T1000 (cell line): ENCODE data around the gene KLK10.

Experiments
- DNase-seq: peaks from one replicate; lab custom pipeline; 2025; ENCODE audit warnings: mixed read lengths; lab: John Stamatoyannopoulos, UW

KLK10 gene

DNA sequence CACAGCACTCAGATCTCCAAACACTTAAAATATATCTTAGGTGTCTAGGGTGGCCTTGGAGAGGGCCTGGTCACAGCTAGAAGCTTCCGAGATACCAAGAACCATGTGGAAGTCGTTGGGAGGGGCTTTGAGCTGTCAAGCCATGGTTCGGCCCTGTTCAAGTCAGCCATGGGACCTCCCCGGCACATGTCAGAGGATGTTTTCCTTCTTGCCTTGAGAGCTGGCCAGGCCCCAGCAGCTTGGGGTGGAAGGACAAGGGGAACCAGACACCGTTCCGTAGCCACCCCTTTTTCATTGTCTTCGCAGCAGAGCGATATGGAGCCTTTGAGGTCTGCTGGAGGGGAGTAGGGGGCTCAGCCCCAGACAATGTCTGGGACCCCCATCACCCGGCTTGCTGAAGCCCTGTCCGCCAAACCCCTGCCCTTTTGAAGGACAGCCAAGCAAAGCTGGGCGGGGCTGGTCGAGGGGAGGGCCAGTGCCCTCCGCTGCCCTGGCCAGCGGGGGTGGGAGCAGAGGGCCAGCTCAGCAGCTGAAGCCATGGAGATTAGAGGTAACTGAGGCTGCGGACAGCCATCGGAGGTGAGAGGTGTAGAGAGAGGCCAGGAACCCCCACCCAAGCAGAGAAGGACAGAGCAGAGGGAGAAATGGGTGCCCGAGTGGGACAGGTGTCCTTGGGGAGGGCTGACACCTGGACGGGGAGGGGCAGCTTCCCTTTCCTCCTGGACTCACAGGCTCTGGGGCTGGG, 6.5 kb upstream of the KLK10 start:
- no peak for DNase-seq

DNA sequence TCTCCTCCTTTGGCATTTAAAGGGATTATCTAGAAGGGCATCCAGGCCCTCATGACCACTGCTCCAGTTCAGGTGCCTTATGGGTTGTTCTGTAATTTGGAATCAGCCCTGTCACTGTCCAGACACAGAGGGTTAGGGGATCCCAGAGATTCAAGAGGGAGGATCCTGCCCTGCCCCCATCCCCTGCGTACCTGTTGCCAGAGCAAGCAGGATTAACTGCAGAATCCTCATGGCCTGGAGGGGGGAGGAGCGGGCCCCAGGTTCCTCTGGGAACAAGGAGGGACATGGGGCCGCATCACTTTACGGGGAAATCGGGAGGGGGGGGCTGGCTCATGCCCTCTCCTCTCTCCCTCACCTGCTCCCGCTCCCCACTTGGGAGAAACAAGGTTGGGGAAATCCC, 5.9 kb upstream of the KLK10 start:
- DNase-seq = no peak

DNA sequence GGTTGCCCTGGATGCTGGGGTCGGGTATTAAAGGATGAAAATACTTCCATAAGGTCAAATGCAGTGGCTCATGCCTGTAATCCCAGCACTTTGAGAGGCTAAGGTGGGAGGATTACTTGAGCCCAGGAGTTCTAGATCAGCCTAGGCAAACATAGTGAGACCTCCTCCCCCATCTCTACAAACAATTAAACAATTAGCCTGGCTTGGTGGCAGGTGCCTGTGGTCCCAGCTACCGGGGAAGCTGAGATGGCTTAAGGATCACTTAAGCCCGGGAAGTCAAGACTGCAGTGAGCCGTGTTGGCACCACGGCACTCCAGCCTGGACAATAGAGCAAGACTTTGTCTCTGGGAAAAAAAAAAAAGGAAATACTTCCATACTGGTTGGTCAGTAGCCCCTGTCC, 5.4 kb upstream of the KLK10 start:
- DNase-seq = no peak

DNA sequence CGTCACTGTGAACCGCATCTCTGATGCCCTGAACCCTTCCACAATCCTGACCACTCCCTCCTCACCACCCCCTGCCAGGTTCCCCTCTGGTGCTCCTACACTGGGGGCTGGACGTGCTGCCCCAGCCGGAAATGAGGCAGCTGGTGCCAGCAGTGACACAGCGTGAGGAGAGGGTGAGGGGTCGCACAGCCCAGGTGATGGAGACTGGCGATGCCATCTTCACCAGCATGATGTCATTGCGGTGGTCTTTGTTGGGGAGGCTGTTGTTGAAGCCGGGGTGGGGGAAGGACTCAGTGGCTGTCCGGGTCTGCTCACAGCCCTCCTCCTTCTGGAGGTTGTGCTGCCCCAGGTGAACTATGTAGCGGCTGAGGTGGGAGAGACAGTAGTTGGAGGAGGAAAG, 4.4 kb upstream of the KLK10 start:
- no peak for DNase-seq

DNA sequence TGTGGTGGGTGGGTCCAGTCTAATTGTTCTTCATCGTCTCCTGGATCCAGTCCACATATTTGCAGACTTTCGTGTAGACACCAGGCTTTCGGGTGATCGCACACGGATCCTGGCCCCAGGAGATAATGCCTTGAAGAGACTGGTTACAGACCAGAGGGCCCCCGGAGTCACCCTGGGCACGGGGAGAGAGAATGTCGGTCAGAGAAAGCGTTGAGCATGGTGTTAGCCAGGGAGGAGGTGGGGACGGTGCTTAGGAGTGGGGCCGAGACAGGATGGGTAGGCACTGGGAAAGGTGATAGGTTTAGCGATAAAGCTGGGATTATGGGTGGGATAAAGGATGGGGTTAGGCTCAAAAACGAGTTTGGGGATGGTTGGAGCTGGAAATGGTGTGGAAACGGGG, 3.0 kb upstream of the KLK10 start:
- no peak for DNase-seq

DNA sequence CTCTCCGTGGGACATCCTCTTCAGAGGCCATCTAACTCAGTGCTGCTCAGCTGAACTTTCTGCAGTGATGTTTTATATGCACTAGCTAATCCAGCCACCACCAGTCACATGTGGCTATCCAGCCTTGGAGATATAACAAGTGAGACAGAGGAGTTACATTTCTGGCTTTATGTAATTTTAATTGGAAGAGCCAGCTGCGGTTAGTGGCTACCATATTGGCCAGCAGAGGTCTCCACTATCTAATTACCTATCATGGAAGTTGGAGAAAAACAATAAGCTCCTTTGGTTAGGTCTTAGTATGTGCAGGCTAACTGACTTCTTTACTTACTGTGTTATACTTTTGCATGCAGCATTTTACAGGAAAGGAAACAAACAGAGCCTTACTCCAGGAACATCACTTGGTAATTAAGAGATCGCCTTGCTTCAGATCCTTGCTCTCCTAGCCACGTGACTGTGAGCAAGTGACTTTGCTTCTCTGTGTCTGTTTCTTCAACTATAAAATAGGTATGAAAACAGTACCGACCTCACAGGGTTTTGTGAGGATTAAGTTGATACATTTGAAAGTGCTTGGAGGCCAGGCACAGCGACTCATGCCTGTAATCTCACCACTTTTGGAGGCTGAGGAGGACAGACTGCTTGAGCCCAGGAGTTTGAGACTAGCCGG, 1.6 kb upstream of the KLK10 start:
- DNase-seq = no peak

DNA sequence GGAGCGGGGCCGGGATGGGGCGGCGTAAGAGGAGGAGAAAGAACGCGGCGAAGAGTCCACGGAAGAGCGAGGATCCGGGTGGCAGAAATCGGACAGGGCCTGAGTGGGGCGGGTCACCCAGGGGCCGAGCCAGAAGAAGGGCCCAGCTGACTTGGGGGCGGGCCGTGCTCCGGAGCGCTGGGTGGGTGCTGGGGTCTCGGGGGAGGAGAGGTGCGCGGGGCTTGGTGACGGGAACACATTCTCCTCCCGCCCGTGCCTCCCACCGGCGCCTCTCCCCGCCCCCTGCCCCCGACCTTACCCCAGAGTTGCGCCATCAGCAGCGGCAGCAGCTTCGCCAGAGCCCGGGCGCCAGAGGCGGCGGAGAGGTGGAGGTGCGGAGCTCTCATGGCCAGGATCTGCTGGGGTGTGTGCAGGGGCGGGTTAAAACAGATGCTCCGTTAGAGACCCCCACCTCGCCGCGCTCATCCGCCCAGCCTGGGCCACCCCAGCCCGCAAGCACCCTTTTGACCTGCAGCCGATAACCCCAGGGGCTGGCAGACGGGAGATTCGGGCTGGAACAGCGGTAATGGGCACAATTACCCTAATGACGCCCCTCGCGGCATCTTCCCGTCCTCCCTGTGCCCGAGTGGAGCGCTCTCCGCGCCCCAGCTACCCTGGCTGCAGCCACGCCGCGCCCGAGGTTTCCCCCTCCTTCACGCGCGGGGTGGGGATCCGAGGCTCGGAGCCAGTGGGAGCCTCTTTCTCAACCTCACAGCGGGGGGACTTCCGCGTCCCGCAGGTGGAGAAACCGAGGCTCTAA, 565 bp downstream of the KLK10 start:
- DNase-seq = no peak

DNA sequence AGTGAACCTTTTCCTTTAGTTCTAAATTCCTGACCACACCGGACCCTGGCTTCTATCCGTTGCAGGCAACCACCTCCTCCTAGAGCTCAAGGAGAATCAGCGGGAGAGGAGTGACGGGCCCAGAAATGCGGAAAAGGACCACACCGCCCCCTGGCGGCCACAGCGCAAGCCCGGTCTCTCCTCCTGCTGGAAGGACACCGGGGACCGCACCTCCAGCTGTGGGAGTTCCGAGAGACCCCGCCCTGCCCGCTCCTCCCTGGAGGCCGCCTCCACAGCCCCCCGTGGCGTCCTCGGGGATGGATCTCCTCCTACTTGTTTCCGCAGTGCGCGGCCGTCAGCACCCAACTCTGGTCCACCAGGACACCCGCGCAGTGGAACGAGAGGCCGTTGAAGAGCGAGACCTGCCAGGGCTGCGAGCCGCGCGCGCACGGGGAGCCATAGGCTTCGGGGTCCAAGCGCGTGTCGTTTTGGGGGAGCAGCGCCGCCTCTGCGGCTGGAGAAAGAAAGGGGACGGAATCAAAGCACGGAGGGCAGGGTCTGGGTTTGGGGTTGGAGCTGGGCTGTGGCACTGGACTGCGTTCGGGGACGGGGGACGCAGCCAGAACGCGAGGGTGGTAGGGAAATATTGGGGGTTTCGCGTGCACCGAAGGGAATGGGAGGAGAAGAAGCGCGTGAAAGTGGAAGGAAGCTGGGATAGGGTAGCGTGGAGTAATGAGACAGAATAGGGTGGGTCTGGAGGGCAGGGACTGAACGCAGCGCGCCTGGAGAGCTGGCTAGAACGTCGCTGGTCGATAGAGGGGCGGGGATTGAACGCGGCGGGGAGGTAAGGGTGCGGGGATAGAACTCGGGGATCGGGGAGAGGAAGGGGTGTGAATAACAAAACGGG, 2.5 kb downstream of the KLK10 start:
- no peak for DNase-seq

DNA sequence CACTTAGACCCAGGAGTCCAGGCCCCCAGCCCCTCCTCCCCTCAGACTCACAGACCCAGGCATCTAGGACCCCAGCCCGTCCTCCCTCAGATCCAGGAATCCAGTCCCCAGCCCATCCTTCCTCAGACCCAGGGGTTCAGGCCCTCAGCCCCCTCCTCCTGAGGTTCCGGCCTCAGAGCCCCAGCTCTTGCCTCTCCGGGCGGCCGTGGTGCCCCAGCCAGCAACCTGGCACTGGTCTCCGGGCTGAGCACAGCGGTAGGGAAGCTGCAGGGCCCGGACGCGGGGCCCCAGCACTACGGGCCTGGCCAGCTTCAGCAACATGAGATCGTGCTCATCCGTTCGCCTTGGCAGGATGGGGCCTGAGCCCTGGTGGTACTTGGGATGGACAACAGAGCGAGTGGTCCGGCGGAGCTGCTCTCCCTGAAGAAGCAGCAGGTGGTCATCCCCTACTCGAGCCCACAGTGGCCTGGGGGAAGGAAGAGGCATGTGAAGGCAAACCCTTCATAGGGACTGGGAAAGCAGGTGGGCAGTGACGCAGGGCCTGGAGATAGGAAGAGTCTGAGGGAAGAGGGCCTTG, 3.7 kb downstream of the KLK10 start:
- DNase-seq = no peak

DNA sequence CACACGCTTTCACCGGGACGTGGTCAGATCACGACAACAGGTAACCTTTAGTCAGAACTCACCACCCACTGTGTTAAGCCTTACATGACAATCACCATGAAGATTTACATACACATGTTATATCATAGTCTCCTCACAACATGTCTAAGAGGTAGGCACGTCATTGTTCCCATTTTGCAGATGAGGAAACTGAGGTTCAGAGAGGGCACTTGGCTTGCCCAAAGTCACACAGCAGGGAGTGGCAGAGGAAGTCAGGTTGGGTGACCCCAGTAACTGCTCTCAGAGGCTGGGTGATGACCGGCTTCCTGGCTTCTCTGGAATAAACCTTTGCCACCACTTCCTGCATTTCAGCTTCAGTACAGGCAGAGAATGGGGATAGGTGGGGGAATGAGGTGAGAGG, 5.3 kb downstream of the KLK10 start:
- no peak for DNase-seq

DNA sequence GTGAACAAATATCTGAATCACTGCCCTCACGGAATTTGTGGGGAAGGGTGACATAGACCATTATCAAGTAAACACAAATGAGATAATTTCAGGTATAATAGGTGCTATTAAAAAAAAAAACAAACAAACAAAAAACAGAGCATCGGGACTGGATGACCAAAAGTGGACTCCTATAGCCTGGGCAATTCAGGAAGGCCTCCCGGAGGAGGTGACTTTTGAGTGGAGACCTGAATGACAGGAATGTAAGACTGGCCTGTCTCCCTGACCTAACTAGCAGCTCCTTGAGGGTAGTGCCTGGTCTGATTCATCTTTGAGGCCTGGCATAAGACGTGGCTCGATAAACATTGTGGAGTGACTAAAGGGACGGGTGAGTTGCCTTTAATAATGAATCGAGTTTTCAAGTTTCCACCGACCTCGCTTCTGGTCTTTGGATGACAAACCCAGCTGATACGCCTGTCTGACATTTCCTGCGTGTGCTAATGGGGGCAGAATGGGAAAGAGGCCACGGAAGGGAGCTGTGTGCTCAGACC, 6.8 kb downstream of the KLK10 start:
- DNase-seq = no peak

DNA sequence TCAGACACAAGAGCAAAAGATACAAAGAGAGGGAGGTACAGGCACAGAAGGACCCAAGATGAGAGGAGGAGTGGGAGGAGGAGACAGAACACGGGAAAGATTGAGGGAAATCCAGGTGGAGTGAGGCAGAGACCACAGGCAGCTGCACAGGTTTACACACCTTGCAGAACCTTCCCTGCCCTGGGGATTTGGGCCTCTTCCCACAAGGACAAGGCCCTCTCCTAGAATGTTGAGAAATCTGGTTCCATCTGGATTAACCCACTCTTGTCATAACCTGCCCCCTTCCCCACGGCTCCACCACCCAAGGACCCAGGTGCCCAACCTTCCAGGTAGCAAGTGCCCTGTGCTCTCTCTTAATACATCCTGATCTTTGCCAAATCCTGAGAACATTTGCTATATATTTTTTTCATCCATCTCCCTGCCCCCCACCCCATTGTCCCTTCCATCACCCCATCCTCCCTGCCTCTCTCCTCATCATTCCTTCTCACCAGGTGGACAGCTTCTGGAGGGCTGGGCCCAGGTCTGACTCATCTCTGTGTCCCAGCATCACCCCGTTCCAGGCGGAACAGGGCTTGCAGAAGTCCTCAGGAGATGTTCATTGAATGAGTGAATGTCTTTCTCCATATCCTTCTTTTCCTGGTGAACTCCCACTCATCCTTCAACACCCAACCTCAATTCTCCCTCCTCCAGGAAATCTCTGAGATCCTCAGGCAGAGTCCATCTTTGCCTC, 9.3 kb downstream of the KLK10 start:
- DNase-seq = no peak

DNA sequence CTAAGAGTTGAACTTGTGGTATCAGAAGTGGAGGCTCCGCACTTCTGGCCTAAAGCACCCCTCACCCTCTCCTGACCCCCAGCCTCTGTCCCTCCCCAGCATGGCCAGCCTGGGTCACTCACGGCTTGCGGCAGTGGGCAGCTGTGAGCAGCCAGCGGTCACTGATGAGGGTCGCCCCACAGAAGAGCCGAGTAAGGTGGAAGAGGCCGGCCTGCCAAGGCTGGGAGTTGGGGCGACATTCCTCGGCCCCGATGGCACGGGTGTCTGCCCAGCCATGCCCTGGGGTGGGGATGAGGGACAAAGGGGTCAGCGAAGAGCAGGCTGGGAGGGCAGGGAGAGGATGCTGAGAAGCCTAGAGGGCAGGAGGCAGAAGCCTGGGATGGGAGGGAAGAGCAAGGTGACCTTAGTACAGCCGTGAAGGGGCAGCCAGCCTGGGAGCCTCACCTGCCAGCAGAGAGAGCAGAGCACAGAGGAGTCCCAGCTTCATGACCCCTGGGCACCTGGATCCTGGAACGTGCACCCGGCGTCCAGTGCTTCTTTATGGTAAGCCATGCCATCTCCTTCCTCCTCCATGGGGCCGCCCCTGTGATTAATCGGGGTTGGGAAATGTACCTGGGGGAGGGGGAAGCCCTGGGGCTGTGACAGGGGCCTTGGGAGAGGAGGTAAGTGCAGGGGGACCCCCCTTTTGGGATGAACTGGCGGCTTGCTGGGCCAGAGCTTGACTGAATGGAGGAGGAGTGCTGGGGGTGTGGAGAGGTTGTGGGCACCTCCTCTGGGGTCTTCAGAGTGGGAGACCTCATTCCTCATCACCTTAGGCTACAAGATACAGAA, 10.2 kb downstream of the KLK10 start:
- no peak for DNase-seq

DNA sequence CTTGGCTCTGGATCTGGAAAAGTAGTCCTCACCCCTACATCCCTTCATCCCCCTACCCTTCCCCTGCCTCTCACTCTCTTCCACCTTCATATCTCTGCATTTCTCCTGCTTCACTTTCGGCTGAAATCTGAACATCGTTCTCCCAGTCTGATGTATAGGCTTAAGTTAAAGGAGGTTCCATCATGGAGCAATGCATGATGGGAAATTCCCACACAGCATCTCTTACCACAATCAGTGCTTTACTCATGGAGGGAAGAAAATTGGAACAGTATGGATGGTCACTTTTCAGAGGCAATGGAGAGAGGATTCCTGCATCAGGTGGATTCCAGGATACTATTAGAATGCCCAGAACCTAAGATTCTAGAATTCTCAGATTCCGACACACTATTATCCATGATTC, 12.0 kb downstream of the KLK10 start:
- DNase-seq = no peak

DNA sequence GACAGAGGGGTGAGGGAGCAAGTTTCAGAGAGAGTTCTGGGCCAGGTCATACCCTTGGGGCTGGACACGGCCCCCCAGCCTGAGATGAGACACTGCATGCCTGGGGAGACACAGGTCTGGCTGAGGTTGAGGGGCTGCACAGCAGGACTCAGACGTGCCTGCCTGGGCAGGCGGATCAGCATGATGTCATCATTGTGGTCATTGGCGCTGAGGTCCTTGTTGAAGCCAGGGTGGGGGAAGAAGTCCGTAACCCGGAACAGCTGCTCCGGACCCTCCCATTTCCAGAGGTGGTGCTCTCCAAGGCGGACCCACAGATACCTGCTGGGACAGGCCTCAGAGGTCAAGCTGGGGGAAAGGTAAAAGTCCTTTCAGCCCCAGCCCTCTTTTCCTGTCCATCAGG, 13.1 kb downstream of the KLK10 start:
- DNase-seq = no peak

DNA sequence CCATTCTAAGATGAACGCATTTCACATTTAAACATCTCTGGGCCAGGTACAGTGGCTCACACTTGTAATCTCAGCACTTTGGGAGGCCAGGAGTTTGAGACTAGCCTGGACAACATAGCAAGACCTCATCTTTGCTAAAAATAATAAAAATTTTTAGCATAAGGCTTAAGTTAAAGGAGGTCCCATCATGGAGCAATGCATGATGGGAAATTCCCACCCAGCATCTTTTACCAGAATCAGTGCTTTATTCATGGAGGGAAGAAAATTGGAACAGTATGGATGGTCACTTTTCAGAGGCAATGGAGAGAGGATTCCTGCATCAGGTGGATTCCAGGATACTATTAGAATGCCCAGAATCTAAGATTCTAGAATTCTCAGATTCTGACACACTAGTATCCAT, 14.3 kb downstream of the KLK10 start:
- no peak for DNase-seq

DNA sequence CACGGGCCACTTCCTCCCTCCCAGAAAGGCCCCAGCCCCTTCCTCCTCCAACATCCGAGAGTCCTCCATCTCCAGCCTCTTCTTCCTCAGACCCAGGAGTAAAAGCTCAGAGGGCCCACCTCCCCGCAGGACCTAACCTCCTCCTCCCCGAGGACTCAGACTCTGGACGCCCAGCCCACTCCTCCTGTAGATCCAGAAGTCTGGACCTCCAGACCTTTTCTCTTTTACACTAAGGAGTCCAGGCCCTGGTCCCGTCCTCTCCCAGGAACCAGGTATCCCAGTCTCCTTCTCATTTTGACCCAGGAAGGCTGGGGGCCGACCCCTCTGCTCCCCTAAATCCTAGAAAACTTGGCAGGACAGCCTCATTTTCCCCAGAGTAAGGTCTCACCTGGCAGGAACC, 16.2 kb downstream of the KLK10 start:
- DNase-seq = no peak

DNA sequence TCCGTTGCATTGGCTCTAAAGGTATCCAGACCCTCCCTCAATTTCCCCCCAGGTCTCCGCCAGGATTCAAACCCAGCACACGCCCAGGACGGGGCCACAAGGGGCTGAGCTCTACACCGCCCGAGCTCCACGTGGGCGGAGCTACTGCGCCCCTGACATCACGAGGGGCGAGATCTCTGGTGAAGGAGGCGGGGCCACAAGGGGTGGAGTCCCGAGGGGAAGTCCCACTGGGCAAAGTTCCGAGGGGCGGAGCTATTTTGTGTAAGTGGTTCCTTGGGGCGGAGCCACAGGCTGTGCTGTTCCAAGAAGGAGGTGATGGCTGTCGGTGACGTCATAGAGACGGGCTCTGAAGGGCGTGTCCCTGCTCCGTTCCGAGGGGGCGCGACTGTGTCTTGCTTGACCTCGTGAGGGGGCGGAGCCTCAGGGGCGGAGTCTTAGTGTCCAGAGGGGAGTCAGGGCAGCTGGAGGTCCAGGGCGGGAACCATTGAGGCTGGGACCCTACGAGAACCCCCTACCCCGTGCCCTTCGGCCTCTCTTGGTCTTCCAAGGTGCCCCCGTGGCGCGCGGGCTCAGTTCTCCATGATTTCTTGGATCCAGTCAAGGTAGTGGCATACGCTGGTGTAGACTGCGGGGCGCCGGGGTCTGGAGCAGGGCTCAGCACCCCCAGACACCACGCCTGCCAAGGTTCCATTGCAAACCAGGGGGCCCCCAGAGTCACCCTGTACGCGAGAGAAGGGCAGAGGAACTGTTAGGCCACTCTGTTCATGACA, 16.8 kb downstream of the KLK10 start:
- no peak for DNase-seq

DNA sequence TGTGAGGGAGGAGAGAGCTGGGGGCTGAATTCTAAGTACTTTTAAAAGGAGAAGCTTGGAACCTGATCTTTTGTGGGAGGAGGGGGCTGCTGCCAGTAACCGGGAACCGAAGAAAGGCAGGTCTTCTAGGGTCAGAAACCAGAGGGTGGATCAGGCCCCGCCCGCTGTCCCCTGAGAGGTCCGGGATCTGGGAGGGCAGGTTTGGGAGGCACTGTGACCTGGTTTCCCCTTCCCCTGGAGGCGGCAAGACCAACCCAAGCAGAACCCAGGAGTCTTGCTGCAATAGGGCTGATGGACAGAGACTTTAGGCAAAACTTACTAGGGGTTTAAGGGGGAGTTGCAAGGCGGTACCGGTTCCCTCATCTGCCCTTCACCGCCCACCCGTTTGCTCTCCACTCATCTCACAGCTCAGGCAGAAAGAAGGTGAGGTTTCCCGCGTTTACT, 17.4 kb downstream of the KLK10 start:
- DNase-seq = no peak
